ENCODE data around the gene GRIK1.

- TF ChIP-seq CTCF (IDR thresholded peaks at IDR 0.05; ENCODE audit: poor library complexity, severe bottlenecking) (no peak), EZH2 (IDR thresholded peaks at IDR 0.05; ENCODE audit: borderline replicate concordance, insufficient read depth, low read length, poor library complexity, severe bottlenecking) (no peak), POLR2AphosphoS5 (IDR thresholded peaks at IDR 0.05) (no peak), TAF1 (IDR thresholded peaks at IDR 0.05; ENCODE audit: low read depth) (no peak), MXI1 (conservative IDR thresholded peaks at IDR 0.05; ENCODE audit: poor library complexity, severe bottlenecking) (no peak), SMC3 (conservative IDR thresholded peaks at IDR 0.05; ENCODE audit: poor library complexity) (no peak)
Observed at GRCh38 chr21:29583424-29583924, 356.3 kb downstream of the GRIK1 start.
